AG09319 (cell line): Measurements from ENCODE around the gene ENOX1.
"Not testable (repeated sequence)": the region's sequence is repeated elsewhere in the genome, so short reads cannot be mapped to it uniquely, and the experiment has no call there.

ENCODE experiments used
- DNase-seq: peaks from one replicate; pipeline ENCODE4 v3.0.0-alpha.2; 2010; ENCODE audit warnings: low read depth; ENCODE audit errors: extremely low read depth
- TF ChIP-seq, protein P1 (sequence below): IDR thresholded peaks from 2 replicates; pipeline ENCODE4 v1.5.1; 2011; ENCODE audit warnings: low read depth, mild to moderate bottlenecking, inconsistent platforms, low read length, moderate library complexity

Gene ENOX1

DNA sequence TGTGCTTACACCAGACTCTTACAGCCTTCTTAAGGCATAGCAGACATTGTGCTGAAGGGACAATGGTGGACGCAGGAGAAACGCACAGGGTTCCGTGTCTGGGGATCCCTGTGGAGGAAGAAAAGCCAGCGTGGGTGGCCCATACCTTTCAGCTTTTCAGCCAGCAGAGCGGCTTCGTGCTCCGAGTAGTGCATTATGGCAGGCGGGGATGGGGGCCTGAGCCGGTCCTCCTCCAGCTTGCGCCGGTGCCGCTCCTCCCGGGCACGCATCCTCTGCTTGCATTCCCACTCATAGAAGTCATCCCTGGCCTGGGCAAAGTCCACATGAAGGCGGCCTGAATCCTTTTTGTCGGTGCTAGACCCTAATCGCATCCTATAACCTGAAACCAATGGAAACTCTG lies 431.0 kb downstream of the ENOX1 start:
- DNase-seq = no peak
- TF ChIP-seq, protein P1, sequence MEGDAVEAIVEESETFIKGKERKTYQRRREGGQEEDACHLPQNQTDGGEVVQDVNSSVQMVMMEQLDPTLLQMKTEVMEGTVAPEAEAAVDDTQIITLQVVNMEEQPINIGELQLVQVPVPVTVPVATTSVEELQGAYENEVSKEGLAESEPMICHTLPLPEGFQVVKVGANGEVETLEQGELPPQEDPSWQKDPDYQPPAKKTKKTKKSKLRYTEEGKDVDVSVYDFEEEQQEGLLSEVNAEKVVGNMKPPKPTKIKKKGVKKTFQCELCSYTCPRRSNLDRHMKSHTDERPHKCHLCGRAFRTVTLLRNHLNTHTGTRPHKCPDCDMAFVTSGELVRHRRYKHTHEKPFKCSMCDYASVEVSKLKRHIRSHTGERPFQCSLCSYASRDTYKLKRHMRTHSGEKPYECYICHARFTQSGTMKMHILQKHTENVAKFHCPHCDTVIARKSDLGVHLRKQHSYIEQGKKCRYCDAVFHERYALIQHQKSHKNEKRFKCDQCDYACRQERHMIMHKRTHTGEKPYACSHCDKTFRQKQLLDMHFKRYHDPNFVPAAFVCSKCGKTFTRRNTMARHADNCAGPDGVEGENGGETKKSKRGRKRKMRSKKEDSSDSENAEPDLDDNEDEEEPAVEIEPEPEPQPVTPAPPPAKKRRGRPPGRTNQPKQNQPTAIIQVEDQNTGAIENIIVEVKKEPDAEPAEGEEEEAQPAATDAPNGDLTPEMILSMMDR = no peak

DNA sequence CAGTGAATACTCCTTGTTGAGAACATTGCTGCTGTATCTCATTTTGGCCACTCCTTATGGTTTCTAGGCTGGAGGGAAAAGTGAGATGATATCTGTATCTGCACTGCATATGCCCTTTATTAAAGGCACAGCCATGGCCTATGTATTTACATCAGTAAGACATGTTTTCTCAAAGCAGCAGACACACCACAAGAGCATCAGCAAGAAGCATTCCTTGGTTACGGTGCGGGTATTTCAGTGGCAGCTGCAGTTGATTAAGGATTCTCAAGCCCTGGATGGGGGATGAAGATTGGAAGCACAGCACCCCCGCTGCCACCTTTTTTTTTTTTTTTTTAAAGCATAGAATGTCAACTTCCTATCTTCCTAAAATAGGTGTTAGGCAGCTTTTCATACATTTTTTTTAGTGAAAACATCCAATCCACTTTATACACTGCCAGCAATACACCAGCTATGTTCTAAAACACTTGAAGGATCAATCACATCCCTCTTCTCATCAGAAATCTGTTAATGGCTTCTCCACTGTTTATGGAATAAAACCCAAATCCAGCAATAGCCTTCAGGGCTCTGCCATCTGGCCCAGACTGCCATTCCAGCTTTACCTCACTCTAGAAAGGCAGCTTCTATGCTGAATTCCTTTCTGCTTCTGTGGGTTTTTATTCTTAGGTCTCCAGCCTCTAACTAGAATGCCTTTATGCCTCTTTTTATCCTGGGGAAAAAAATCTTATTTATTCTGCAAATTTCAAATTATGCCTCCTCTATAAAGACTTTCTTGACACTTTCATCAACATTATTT lies 432.4 kb downstream of the ENOX1 start:
- DNase-seq = no peak
- TF ChIP-seq, protein P1 = no peak

DNA sequence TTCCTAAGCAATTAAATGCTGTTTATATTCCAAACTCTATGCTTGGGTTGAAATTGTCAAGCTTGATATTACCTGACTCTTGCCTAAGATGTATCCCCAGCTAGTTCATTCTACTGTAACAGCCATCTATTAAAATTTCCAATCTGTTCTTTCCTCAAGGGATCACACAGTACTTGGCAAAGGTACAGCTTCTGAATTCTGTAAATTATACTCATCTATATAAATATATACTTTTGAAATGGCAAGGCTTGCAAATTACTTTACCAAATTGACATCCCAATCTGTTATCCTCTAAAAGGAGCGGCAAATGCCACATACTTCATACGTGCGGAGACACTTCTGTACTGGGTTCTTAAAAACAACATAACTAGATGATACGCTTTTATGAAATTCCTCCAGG lies 433.1 kb downstream of the ENOX1 start:
- TF ChIP-seq, protein P1 = no peak
- no peak for DNase-seq

DNA sequence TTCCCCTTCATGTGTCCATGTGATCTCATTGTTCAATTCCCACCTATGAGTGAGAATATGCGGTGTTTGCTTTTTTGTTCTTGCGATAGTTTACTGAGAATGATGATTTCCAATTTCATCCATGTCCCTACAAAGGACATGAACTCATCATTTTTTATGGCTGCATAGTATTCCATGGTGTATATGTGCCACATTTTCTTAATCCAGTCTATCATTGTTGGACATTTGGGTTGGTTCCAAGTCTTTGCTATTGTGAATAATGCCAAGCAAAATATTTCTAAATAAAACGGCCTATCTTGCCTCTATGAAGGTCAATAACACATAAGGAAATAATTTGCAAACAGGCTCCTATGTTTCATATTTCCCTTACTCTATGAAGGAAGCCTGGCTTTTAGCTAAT lies 435.2 kb downstream of the ENOX1 start:
- not testable (repeated sequence) for DNase-seq

DNA sequence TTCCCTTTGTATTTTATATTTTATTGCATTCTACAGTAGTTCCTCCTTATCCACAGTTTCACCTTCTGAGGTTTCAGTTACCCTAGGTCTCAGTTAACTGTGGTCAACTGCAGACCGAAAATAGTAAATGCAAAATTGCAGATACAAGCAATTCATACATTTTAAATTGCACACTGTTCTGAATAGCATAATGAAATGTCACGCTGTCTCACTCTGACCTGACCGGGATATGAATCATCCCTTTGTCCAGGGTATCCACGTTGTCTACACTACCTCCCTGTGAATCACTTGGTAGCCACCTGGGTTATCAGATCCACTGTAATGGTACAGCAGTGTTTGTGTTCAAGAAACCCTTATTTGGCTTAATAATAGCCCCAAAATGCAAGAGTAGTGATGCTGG lies 438.4 kb downstream of the ENOX1 start:
- TF ChIP-seq, protein P1 = no peak
- no peak for DNase-seq

DNA sequence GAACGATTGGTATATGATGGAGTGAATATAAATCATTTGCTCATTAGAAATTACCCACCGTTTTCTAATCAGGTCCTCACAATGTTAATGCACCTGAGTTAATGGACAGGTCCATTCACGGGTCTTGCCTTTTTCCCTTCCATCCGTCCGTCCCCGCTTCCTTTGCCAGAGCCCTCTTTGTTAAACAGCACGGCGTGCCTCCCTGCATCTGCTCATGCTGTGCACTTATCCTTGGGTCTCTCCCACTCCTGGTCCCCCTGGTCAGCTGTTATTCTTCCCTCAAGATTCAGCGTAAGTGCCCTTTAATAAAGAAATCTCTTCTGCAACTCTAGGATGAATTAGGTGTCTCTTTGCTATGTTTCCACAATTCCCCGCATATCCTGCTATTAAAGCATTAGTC lies 438.9 kb downstream of the ENOX1 start:
- no peak for DNase-seq

DNA sequence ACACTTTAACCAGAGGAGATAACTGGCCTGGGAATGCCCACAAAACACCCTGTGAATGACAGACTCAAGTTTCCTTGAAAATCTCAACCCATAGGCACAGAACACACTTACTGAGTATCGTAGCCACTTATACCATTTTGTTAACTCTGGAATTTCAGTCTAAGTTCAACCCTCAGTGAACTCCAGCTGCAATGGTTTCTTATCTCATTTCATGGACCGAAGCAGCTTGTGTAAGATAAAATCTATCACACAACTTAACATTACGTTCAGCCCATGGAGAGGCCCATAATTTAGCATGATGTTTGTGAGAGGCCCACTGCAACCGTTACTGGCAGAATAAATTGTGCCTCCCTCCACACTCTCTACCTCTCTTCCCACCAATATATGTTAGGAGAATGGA lies 440.3 kb downstream of the ENOX1 start:
- TF ChIP-seq, protein P1 = no peak
- DNase-seq = no peak

More for the DNA sequence above, 438.9 kb downstream of the ENOX1 start:
- TF ChIP-seq, protein P1 = no peak

DNA sequence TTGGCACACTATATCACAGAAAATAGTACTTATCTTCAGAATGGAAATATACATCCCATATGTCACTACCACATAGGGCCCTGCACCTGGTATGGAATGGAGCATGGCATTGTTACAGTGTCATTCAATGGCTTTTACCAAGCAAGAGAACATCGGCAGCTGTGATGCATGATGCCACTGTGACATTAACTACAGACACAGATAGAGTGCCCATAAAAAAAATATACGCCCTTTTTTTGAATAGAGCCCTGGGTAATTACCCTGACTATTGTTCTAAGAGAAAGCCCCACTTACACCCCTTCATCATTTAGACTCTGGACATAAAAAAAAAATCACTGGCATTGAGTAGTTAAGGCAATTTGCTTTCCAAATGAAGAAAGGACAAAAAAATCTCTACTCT lies 443.1 kb downstream of the ENOX1 start:
- TF ChIP-seq, protein P1 = no peak
- DNase-seq = no peak
